ENCODE results near the gene WIZ. TPM values are rescaled to one million over a fixed set of nuclear protein-coding genes. Genes with fewer than 3 reads are reported as not detected.

WIZ gene
- total and polyA plus RNA-seq, 2 of the 4 experiments (the other 2 are of a cell fraction): 0.90 to 27.1 TPM

- Histone ChIP-seq H2BK5ac (ENCODE audit: low read depth, low read length, poor library complexity, severe bottlenecking) (no peak overlapping the region), H4K91ac (ENCODE audit: insufficient read depth, low read depth, low read length) (no peak overlapping the region), H2BK20ac (ENCODE audit: low read depth, low read length) (no peak overlapping the region), H2AK5ac (ENCODE audit: low read depth, low read length) (no peak overlapping the region), H3K36me3 (ENCODE audit: control insufficient read depth, insufficient read depth, low read length) (peaks cover 8% of the 10 kb centered on the region; the same call in 1 of the 2 replicates), H3K4me3 (ENCODE audit: insufficient read depth, low read depth, low read length) (no peak overlapping the region), H3K14ac (replicated peaks; ENCODE audit: low read depth, low read length) (no peak overlapping the region), H2AFZ (replicated peaks; ENCODE audit: low read length, poor library complexity) (no peak overlapping the region), H3K79me1 (ENCODE audit: low read depth in 1 of 2, low read length in 2 of 2) (peaks cover 0 to 6% of the 10 kb centered on the region in 2 experiments; a peak in 1 of 4 replicates), H3K27ac (ENCODE audit: insufficient read depth, low read length) (no peak overlapping the region), H3K4me2 (ENCODE audit: low read depth, low read length) (no peak overlapping the region), H3K23ac (ENCODE audit: low read depth, low read length) (no peak overlapping the region), H3K9ac (ENCODE audit: low read depth, low read length) (no peak overlapping the region), H4K8ac (ENCODE audit: low read depth in 2 of 2, low read length in 2 of 2) (no peak overlapping the region), H3K9me3 (ENCODE audit: control insufficient read depth, insufficient read depth, low read length) (no peaks in the 10 kb centered on the region), H4K5ac (ENCODE audit: low read depth, low read length) (no peak overlapping the region), H3K4ac (ENCODE audit: low read depth, low read length) (no peak overlapping the region), H3K4me1 (ENCODE audit: control insufficient read depth, insufficient read depth, low read length) (no peaks in the 10 kb centered on the region), H3K27me3 (ENCODE audit: control insufficient read depth, insufficient read depth, low read length) (no peaks in the 10 kb centered on the region), H3K18ac (ENCODE audit: low read depth, low read length) (no peak overlapping the region), H2BK15ac (ENCODE audit: low read depth, low read length) (no peak overlapping the region), H2BK120ac (ENCODE audit: low read depth, low read length) (no peak overlapping the region), H3K9me1 (ENCODE audit: insufficient read depth, low read length) (peaks cover 9% of the 10 kb centered on the region), H2AK9ac (replicated peaks; ENCODE audit: low read depth, low read length, poor library complexity) (no peak overlapping the region), H4K20me1 (ENCODE audit: insufficient read depth, low read length) (no peaks in the 10 kb centered on the region), H3K56ac (ENCODE audit: extremely low read depth, insufficient read depth, low read length) (no peak overlapping the region)
- ATAC-seq (ENCODE audit: low read depth) (no peak), DNase-seq (no peak)
- dilution Hi-C loops (cut with HindIII; ENCODE audit: low sequenced_read_pairs, unreplicated experiment): no loop called here
- in situ Hi-C loops (cut with MboI; ENCODE audit: low sequenced_read_pairs): loop anchor here (25.0 kb wide), 1 partner anchor 883 kb away; the partner anchor contains the start of gene NDUFB7
- intact Hi-C loops (cut with micrococcal nuclease): no loop called here
- TF ChIP-seq SMC3 (IDR thresholded peaks at IDR 0.05; ENCODE audit: low read depth, low read length): no peak
- no peak for TF ChIP-seq CHD1 (IDR thresholded peaks at IDR 0.05; ENCODE audit: low read depth, low read length)
- no peak for TF ChIP-seq MXI1 (IDR thresholded peaks at IDR 0.05; ENCODE audit: borderline replicate concordance, low read depth, low read length)
- TF ChIP-seq RAD21 (IDR thresholded peaks at IDR 0.05; ENCODE audit: low read length): no peak
- TF ChIP-seq BHLHE40 (IDR thresholded peaks at IDR 0.05; ENCODE audit: low read depth, low read length): no peak
- TF ChIP-seq CEBPB (IDR thresholded peaks at IDR 0.05; ENCODE audit: low read depth, low read length): no peak
- TF ChIP-seq RFX5 (IDR thresholded peaks at IDR 0.05; ENCODE audit: low read depth, low read length): no peak
- no peak for TF ChIP-seq POLR2A (IDR thresholded peaks at IDR 0.05; ENCODE audit: low read depth, low read length)
- no peak for TF ChIP-seq NFE2L2 (IDR thresholded peaks at IDR 0.05; ENCODE audit: low read depth, low read length)
- no peak for TF ChIP-seq MAFK (IDR thresholded peaks at IDR 0.05; ENCODE audit: low read depth, low read length)
- no peak for TF ChIP-seq RCOR1 (IDR thresholded peaks at IDR 0.05; ENCODE audit: insufficient replicate concordance, low read length)
- POLR2A ChIA-PET (ENCODE audit: unreplicated experiment): no interaction called here
- CTCF ChIA-PET: no interaction called here
- 73% methylated on average over 4 of the region's 9 CpGs; no CpG with 5 or more reads in 1 of the 2 experiments for WGBS, 2 experiments (ENCODE audit: extremely low coverage in 2 of 2, insufficient read length in 1 of 2)
- BruUV-seq (replicated peaks): no TSS peak
Observed at GRCh38 chr19:15445227-15445605, 4.5 kb downstream of the WIZ start.

Data from IMR-90 (cell line).